ENCODE results near the gene EID2B.

EID2B gene

GRCh38 chr19:39497996-39498797, 34.5 kb downstream of the EID2B start:
- DNase-seq = peak; percentile 84

GRCh38 chr19:39497701-39497995, 35.0 kb downstream of the EID2B start:
- DNase-seq = no peak

GRCh38 chr19:39496063-39496462, 36.6 kb downstream of the EID2B start:
- DNase-seq = no peak

- no peak for DNase-seq
Observed at GRCh38 chr19:39494661-39495060, 38.0 kb downstream of the EID2B start.

GRCh38 chr19:39492788-39493187, 39.9 kb downstream of the EID2B start:
- DNase-seq = no peak

GRCh38 chr19:39492225-39492624, 40.4 kb downstream of the EID2B start:
- no peak for DNase-seq

GRCh38 chr19:39489756-39490155, 42.9 kb downstream of the EID2B start:
- DNase-seq = no peak

- no peak for DNase-seq
Observed at GRCh38 chr19:39483141-39483540, 49.5 kb downstream of the EID2B start.

GRCh38 chr19:39481676-39482075, 51.0 kb downstream of the EID2B start:
- no peak for DNase-seq

GRCh38 chr19:39481229-39481545, 51.5 kb downstream of the EID2B start:
- no peak for DNase-seq

All from NCI-H1092 treated with DMSO at 0.1 percent for 48 hours (cell line).